ENCODE results near the gene ZNF311.

ZNF311 gene

GRCh38 chr6:29008089-29008488, 3.0 kb upstream of the ZNF311 start:
- no peak overlapping the region for H3K27ac ChIP-seq (ENCODE audit: poor library complexity, severe bottlenecking)
- no peaks in the 10 kb centered on the region for H3K9me3 ChIP-seq (ENCODE audit: severe bottlenecking)
- H3K4me3 ChIP-seq (ENCODE audit: severe bottlenecking) = no peak overlapping the region
- peaks cover 2% of the 10 kb centered on the region; the same call in 1 of the 2 replicates for H3K36me3 ChIP-seq (ENCODE audit: low read depth)
- no peak for ATAC-seq (ENCODE audit: low read depth)
- H3K27me3 ChIP-seq (ENCODE audit: insufficient read depth, poor library complexity, severe bottlenecking) = no peaks in the 10 kb centered on the region
- TF ChIP-seq CTCF (IDR thresholded peaks at IDR 0.05; ENCODE audit: poor library complexity, severe bottlenecking) = no peak
- DNase-seq (ENCODE audit: low spot score) = no peak
- H3K4me1 ChIP-seq (ENCODE audit: insufficient read depth, poor library complexity, severe bottlenecking) = peaks cover 7% of the 10 kb centered on the region

GRCh38 chr6:28996844-28997510, 8.1 kb downstream of the ZNF311 start:
- no peaks in the 10 kb centered on the region for H3K4me1 ChIP-seq (ENCODE audit: insufficient read depth, poor library complexity, severe bottlenecking)
- DNase-seq (ENCODE audit: low spot score) (no peak), ATAC-seq (ENCODE audit: low read depth) (no peak)
- no peaks in the 10 kb centered on the region for H3K9me3 ChIP-seq (ENCODE audit: severe bottlenecking)
- no peak overlapping the region for H3K4me3 ChIP-seq (ENCODE audit: severe bottlenecking)
- peaks cover 7% of the 10 kb centered on the region for H3K36me3 ChIP-seq (ENCODE audit: low read depth)
- no peak for TF ChIP-seq CTCF (IDR thresholded peaks at IDR 0.05; ENCODE audit: poor library complexity, severe bottlenecking)
- no peak overlapping the region for H3K27ac ChIP-seq (ENCODE audit: poor library complexity, severe bottlenecking)
- H3K27me3 ChIP-seq (ENCODE audit: insufficient read depth, poor library complexity, severe bottlenecking) = no peaks in the 10 kb centered on the region

GRCh38 chr6:28995093-28995650, 9.9 kb downstream of the ZNF311 start:
- no peaks in the 10 kb centered on the region for H3K27me3 ChIP-seq (ENCODE audit: insufficient read depth, poor library complexity, severe bottlenecking)
- H3K4me1 ChIP-seq (ENCODE audit: insufficient read depth, poor library complexity, severe bottlenecking) = no peaks in the 10 kb centered on the region
- H3K27ac ChIP-seq (ENCODE audit: poor library complexity, severe bottlenecking) = no peak overlapping the region
- no peaks in the 10 kb centered on the region; the same call in none of the 2 replicates for H3K36me3 ChIP-seq (ENCODE audit: low read depth)
- ATAC-seq (ENCODE audit: low read depth) = no peak
- no peak for DNase-seq (ENCODE audit: low spot score)
- no peak overlapping the region for H3K4me3 ChIP-seq (ENCODE audit: severe bottlenecking)
- no peaks in the 10 kb centered on the region for H3K9me3 ChIP-seq (ENCODE audit: severe bottlenecking)
- TF ChIP-seq CTCF (IDR thresholded peaks at IDR 0.05; ENCODE audit: poor library complexity, severe bottlenecking) = no peak

GRCh38 chr6:28988536-28989311, 16.4 kb downstream of the ZNF311 start:
- Histone ChIP-seq H3K4me1 (ENCODE audit: insufficient read depth, poor library complexity, severe bottlenecking) (peaks cover 6% of the 10 kb centered on the region), H3K36me3 (ENCODE audit: low read depth) (no peaks in the 10 kb centered on the region), H3K27ac (ENCODE audit: poor library complexity, severe bottlenecking) (no peak overlapping the region), H3K9me3 (ENCODE audit: severe bottlenecking) (no peaks in the 10 kb centered on the region), H3K4me3 (ENCODE audit: severe bottlenecking) (peak overlapping the region; percentile 2), H3K27me3 (ENCODE audit: insufficient read depth, poor library complexity, severe bottlenecking) (no peaks in the 10 kb centered on the region)
- peak; percentile 24 for TF ChIP-seq CTCF (IDR thresholded peaks at IDR 0.05; ENCODE audit: poor library complexity, severe bottlenecking)
- ATAC-seq (ENCODE audit: low read depth) (no peak), DNase-seq (ENCODE audit: low spot score) (no peak)

Measured in RWPE2 (cell line).